HK-2 (cell line): ENCODE measurements around the gene SMYD2.
"Not testable (repeated sequence)": the region's sequence is repeated elsewhere in the genome, so short reads cannot be mapped to it uniquely, and the experiment has no call there.

Experiments used
- DNase-seq: peaks from one replicate; pipeline ENCODE4 v3.0.0-alpha.2; 2018; ENCODE audit not compliant: unreplicated experiment

SMYD2 gene

DNA sequence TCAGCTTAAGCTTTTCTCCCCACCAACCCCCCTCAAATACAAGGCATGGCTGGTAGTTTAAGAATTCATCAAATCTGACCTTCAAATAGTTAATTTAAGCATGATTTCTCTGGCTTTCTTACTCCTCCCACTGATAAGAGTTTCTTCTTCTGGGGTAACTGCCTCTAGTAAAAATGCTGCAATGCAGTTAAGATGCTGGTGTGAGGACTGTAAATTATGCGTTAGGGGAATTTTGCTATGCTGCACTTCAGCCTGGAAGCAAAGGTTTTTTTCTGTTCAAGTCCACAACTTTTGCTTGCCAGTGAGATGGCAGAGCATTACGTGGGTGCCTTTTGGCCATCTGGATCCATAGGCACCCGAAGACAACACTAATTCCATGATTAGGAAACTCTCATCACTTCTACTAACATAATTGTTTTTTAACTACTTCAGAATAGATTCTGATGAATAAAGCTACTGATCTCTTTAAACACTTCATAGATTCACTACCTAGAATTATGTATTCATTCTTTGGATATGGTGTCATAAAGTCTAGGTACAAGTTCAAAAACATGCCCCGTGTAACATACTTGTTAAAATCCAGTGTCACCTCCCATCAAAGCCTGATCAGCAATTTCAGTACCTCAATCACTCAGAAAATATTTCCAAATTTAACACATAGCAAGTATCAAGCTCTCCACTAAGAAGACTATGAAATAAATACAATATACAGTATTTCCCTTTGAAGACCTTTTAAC lies 8.8 kb upstream of the SMYD2 start:
- DNase-seq: no peak

DNA sequence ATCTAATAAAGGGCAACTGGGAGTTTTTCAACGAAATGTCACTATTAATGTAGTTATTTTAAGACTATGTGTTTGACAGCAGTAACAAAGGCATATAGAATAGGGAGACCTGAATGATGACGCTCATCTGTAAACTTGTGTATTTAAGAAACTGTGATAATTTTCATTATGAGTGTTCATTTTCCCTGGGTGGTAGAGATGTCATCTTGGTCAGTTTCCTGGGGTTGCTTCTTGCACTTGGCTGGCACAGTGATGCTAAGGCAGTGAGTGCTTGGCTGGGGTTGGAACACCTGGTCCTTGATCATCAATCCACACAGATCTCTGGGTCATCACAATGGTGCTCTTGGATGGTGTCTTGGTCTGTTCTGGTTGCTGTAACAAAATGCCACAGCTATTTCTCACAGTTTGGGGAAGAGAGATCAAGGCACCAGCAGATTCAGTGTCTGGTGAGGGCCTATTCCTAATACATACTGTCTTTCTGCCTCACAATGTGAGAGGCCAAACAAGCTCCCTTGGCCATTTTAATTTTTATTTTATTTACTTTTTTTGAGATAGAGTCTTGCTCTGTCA lies 7.9 kb upstream of the SMYD2 start:
- no peak for DNase-seq

DNA sequence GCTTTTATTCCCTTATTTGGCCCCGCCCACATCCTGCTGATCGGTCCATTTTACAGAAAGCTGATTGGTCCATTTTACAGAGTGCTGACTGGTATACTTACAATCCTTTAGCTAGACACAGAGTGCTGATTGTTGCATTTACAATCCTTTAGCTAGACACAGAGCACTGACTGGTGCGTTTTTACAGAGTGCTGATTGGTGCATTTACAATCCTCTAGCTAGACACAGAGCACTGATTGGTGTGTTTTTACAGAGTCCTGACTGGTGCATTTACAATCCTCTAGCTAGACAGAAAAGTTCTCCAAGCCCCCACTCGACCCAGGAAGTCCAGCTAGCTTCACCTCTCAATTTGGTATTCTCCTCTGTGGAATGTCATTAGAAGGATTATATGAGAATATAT lies 5.3 kb upstream of the SMYD2 start:
- DNase-seq: not testable (repeated sequence)

DNA sequence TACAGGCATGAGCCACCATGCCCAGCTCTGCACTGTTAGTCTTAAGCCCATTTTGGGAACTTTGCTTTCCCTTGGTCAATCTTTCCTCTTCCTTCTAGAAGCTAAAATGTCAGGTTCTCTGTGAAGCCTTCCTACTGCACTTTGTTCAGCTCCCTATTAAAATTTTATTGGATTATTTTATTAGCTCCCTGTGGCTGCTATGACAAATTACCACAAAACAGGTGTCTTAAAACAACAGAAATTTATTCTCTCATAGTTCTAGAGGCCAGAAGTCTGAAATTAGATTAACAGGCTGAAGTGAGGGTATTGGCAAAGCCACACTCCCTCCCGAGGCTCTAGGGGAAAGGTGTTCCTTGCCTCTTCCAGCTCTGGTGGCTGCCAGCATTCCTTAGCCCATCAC lies 4.2 kb upstream of the SMYD2 start:
- DNase-seq: no peak

DNA sequence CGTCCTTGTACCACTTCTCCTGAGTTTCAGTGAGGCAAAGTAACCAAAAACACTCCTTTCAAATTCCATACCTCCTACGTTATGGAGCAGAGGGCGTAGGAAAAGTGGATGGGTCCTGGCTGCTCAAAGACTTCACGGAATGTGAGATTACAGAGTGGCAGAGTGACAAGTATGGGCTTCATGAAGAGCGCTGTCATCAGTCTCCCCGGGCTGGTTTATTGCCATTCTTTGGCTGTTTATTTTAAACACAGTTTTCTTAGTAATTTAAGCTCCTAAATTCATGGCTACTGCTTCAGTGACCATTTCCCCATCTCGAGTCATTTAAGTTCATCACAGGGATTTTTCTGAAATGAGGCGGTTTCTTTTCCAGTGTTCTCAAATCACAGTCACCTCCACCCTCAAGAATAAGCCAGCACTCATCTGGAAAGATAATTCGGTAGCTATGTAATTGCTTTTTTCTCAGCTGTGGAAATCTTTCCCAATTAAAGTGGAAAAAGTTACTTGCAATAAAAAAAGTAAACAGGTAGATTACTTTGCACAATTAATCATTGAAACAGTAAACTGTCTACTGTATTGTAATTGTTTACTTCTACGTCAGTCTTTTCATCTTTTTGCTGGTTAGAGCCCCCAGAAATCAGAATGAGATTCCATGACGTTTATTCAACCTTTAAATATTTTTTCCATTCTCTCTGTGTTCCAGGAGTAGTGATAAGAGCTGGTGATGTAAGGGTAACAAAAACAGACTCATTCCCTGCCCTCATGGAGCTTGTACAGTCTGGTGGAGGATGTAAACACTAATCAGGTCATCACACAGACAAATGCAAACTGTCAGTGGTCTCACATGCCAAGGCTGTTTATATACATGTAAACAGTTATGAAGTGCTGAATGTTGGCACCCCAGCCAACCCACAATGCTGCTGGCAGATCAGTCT lies 3.0 kb upstream of the SMYD2 start:
- no peak for DNase-seq

DNA sequence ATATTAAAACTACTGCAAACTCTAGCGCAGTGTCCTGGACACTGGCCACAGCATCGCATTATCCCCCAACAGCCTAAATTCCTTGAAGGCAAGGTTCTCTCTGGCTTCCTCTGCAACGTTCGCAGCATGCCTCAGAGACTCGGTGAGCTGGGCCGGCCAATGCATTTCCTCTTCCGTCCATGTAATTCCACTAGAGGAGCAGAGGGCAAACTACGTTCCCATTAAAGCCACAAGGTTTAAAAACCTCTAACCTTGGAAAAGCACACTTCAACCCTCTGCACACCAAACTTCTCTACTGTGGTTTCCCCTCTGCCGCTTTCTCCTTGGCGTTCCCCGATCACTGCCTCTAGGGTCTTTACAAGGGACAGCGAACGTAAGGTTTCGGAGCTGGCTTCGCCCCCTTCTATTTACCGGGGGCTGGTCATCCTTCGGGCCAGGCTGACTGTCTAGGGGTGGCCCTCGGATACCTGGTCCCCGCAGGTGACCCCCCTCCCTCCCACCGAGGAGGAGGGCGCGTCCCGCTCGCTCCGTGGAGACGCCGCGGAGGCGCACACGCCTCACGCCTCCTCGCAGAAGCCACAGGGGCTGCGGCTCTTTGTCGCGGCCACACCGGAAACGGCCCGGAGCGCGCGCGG lies 456 bp upstream of the SMYD2 start:
- peak; percentile 67 for DNase-seq

DNA sequence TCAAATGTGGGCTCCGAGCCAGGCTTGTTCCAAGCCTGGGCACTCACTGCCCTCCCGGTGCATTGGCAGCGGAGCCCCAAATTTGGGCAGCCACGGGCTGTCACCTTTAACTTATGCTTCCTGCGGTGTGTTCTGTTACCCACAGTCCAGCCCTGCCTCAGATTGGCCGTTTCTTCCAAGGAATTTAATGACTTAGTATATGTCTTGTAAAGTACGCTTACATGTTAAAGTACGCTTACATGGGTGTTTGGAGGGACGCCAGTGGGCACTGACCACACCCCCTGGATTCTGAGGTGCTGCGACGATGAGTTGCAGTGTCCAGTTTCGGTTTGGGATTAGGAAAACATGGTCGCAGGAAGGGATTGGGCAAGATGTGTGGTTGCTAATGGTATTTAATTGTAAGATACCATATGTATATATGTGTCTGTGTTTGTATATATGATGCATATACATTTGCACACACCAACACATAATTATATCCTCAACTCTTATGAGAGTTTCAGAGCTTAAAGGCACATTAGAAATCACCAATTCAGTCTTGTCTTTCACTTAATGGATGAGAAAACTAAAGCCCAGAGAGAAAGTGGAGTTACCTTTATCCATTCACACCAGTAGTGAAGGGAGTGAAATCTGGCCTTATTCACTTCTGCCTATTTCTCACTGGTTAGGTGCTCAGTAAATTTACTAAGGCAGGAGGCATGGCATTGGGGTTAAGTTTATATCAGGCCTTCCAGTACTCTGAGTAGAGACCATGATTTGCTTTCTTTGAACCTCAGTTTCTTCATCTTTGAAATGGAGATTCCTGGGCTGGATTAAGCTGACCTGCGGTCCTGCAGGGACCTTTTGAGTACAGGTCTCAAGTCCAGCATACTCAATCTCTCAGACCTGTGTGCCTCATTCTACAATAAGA lies 1.0 kb downstream of the SMYD2 start:
- DNase-seq: no peak

DNA sequence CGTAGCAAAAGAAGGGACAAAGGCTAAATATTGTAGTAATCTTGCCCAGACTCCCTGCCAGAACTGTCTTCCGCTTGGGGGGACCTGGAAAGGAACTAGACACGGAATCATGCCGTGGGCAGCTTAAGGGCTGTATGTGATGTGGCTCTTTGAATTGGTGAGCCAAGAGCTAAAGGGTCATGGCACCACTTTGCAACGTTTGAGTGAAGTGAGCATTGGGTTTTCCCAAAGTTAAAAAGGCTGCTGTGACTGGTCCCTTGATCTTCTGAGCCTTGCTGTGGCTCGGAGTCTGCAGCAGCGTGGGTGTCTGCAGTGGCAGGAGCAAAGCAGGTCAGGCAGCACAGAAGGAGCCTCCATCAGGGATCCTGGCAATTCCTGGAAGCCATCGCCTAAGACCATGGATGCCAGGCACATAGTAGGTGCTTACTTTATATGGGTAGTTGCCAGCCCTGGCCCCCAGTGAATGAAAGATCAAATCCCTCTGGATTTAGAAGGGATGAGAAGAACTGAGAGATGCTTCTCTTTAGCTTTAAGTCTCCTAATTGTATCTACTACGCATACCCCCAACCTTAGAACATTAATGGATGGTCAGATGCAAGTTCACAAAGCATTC lies 1.8 kb downstream of the SMYD2 start:
- DNase-seq: no peak

DNA sequence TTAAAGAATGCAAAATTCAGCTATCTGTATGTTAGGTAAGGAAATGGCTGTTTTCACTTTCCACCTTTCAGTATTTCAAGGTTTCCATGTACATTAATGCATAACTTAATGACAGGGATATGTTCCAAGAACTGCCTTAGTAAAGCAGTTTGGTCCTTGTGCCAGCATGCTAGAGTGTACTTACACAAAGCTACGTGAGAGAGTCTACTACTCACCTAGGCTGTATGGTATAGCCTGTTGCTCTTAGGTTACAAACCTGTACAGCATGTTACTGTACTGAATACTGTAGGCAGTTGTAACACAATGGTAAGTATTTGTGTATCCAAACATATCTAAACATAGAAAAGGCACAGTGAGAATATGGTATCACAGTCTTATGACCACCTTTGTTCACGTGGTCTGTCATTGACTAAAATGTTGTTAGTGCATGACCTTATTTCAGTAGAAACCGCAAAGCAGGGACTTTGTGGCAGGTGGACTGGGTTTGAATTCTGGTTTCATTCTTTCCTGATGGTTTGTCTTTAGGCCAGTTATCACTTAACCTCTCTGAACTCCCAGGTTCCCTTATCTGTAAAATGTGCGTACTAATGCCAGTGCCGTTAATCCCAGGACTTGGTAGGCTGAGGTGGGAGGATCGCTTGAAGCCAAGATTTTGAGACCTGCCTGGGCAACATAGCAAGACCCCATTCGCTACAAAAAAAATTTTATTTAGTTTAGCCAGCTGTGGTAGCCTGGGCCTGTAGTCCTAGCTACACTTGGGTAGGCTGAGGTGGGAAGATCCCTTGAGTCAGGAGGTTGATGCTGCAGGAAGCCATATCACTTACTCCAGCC lies 4.9 kb downstream of the SMYD2 start:
- DNase-seq: no peak

DNA sequence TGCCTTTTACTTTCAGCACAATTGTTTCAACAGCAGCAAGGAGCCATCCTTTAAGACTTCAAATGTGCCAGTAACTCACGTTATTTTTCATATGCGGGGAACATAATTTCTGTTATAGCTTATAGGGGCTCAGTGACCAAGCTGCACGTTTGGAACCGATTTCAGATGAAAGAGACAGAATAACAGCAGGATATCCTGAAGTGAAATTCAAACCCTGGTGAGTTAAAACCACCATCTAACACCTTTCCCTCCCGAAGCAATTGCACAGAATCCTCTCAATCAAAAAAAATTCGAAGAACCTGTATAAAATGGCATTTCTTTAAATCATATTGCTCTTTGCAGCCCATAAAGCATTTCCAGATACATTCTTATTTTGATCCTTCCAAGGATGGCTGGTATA lies 6.9 kb downstream of the SMYD2 start:
- DNase-seq: no peak

DNA sequence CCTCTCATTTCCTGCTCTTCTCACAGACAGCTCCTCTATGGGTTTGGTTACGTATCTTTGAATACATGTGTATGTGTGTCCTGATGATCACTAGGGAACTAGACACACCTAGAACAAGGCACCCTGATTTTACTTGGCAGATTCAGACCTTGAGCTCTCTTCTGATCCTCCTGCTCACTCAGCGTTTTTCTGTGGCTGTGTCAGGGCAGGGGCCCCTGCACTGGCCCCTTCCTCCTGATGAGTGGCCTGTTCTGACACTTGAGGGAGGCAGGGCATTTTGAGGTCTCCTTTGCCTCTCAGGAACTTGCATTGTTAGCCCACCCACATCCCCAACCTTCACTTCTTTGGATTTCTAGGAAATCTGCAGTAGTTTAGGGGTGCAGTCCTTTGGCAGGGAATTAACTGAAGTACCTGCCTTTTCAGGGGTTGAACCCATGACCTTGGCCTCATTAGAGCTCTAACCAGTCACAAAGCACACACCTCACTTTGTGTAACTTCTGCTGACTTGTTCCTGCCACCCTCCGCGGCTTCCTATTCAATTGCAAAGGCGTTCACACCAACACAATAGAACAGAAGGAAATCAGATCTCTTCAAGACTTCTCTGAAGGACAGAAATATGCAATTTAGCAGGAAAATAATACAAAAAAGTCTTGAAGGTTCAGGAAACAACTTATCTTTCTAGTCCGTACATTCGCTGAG lies 8.8 kb downstream of the SMYD2 start:
- no peak for DNase-seq

DNA sequence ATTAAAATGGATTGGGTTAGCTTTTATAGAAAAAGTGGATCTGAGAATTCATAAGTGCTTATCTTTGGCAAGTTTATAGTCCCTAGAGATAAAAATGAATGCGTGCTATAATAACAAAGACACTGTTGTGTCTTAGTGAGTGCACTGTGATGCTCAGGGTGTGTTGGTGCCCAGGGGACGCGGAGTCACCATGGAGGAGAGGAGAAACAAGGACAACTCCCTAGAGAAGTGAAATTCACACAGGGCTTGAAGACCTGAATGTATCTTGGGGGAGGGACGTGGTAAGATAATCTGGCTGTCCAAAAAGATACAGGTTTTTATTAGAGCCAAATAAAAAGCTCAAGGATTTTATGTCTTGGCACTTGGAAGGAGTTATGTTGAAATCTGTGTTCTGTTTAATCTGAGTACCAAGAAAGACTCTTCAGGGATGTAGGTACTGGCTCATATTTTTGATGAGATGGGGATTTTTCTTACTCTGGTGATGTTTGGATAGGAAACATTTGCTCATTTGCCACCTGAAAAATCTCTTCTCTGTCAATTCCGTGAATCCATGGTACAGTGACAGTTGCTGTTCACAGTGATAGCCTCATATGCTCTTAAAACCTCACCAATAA lies 9.6 kb downstream of the SMYD2 start:
- no peak for DNase-seq

DNA sequence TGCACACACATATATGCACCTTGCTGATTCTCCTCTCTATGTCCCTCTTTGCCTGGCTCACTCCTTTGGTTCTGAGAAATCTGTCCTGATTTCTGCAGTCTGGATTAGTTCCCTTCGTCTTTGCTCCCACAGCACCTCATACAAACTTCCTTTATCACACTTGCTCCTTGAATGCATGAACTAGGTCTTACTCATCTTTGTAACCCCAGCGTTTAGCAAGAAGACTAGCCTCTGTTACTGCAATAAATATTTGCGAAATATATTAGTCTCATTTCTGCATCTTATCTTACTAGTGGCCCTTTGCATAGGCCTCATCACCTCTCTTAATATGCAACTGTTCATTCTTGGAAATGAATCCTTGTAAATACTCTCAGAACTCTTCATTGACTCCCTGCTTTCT lies 11.4 kb downstream of the SMYD2 start:
- DNase-seq: no peak

DNA sequence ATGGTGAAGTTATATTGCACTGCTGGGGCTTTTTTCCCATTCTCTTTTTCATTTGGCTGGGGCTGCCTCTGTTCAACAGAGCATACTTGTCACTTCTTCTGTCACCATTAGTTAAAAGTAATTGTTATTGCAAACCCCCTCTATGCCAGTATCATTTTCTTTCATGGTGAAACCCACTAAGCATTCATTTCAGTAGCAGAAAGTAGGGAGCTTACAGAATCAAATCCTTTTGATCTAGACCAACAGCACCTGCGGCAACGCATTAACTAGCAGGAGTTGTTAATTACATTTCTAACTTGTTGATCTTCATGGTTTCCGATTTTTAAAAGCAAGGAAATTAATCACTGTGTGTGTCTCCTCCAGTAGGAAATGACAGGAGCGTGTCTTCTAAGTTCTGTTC lies 15.0 kb downstream of the SMYD2 start:
- no peak for DNase-seq

DNA sequence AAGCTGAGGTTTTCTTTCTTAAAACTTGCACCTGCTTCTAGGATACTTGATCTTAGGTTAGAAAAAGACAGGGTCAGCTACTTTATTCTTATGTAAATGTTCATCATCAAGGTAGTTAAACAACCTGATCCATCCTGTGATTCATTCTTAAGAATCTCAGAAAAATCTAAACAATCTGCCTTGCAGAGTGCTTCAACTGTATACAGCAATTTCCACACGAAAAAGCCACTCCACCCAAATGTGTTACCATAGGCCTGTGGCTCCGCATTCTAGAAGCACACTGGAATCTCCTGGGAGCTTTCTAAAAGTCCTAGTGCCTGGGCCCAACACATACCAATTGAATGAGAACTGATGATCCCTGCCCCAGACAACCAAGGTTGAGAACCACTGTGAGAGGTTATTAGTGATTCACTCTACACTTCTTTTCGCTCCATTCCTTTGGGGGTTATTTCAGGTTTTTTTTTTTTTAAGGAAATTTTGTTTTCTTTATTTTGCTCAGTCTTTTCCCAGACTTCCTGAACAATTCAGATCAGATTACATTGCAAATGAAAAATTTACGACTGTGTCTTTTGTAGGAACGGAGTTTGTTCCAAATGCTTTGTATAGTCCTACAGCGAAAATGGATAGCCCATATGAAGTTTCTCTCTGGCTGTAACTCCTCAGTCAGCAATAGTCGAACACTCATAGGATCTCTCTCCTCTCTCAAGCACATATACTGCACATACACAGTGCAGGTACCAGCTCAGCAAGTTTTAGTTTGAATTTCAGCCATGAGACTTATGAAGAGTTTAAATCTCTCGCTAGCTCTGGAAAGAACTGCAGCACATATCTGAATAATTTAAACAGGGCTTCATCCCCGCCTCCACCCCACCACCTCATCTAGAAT lies 16.1 kb downstream of the SMYD2 start:
- DNase-seq: peak; percentile 27

DNA sequence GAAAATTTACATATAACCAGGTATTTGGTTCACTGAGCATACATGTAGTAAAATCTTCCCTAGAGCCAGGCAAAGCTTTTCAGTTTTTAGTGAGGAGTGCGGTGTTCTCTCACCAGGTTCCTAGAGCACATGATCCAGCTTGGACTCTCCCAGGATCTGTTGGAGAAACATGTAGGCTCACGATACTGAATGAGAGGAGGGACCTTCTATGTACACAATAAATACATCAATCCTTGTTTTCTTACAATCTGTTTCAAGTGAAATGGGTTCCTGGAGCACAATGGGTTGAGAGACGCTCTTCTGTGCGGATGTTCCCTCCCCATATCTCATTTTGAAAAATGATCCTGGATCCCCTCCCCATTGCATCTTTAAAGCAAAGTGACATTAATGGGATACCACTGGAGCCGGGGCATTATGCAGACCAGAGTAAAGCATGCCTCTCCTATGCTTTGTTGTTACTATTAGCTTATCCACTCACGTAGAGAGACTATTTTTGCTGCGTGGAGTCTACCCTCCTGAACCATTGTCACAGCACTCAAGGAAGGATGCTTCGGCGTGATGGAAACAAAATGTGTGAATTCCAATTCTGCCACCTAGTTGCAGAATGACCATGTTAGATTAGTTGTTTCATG lies 19.3 kb downstream of the SMYD2 start:
- no peak for DNase-seq

DNA sequence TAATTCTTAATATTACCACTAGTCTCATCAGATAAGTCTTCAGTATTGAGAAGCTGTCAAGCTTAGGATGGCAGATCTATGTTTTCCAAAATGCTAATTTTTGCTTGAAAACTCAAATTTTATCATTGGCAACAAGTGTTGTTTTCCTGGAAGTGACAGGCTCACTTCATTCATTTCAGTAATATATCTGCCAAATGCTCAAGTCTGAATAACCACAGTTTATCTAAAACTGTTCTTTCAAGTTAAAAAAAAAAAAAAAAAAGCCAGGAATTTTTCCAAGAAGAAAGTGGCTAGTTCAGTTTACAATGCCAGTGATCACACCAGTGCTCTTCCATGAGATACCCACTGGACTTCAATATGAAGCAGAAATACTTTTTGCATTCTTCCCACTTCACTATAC lies 20.6 kb downstream of the SMYD2 start:
- no peak for DNase-seq
